Stimulated activated naive CD8-positive, alpha-beta T cell treated with anti-CD3 and anti-CD28 coated beads, Interleukin-15, Interleukin-2, amounts not matched to agents 100 U/mL and 50 U/mL, for 24 hours (primary cell): ENCODE data around the gene PHOSPHO1.

Source experiments
- ATAC-seq: fragments of 150-1000 bp; cut with Tn5 transposase; one replicate; pipeline ENCODE4 v1.10.0; 2021
- DNase-seq: peaks from one replicate; pipeline ENCODE4 v3.0.0; 2021

The PHOSPHO1 gene

GRCh38 chr17:49242813-49243212 lies 12.2 kb upstream of the PHOSPHO1 start:
- no peak for DNase-seq
- ATAC-seq: no peak

- ATAC-seq (no peak), DNase-seq (no peak)
Observed at GRCh38 chr17:49241692-49242397, 11.3 kb upstream of the PHOSPHO1 start.

- ATAC-seq (no peak), DNase-seq (no peak)
Observed at GRCh38 chr17:49241040-49241439, 10.5 kb upstream of the PHOSPHO1 start.

GRCh38 chr17:49240619-49241018 lies 10.0 kb upstream of the PHOSPHO1 start:
- DNase-seq: no peak
- ATAC-seq: no peak

- DNase-seq (no peak), ATAC-seq (no peak)
Observed at GRCh38 chr17:49239963-49240362, 9.4 kb upstream of the PHOSPHO1 start.

- no peak for DNase-seq
- no peak for ATAC-seq
Observed at GRCh38 chr17:49235896-49236295, 5.3 kb upstream of the PHOSPHO1 start.

- no peak for ATAC-seq
- DNase-seq: no peak
Observed at GRCh38 chr17:49234509-49235080, 4.0 kb upstream of the PHOSPHO1 start.

GRCh38 chr17:49231563-49231894 lies 942 bp upstream of the PHOSPHO1 start:
- DNase-seq (no peak), ATAC-seq (no peak)

- ATAC-seq: no peak
Observed at GRCh38 chr17:49229805-49230600, 584 bp downstream of the PHOSPHO1 start.

GRCh38 chr17:49229076-49229804 lies 1.3 kb downstream of the PHOSPHO1 start:
- DNase-seq: no peak
- ATAC-seq: no peak

More at GRCh38 chr17:49229805-49230600, 584 bp downstream of the PHOSPHO1 start:
- DNase-seq: no peak

- DNase-seq (peak; percentile 86), ATAC-seq (peak; percentile 41)
Observed at GRCh38 chr17:49227436-49228261, 2.9 kb downstream of the PHOSPHO1 start.

GRCh38 chr17:49226771-49227435 lies 3.7 kb downstream of the PHOSPHO1 start:
- DNase-seq (no peak), ATAC-seq (no peak)

- ATAC-seq: no peak
- no peak for DNase-seq
Observed at GRCh38 chr17:49225554-49226236, 4.9 kb downstream of the PHOSPHO1 start.

GRCh38 chr17:49224997-49225337 lies 5.6 kb downstream of the PHOSPHO1 start:
- DNase-seq (no peak), ATAC-seq (no peak)

GRCh38 chr17:49224198-49224996 lies 6.2 kb downstream of the PHOSPHO1 start:
- ATAC-seq: peak; percentile 15
- peak; percentile 53 for DNase-seq

GRCh38 chr17:49223517-49224197 lies 6.9 kb downstream of the PHOSPHO1 start:
- peak; percentile 24 for ATAC-seq
- peak; percentile 86 for DNase-seq

- ATAC-seq (no peak), DNase-seq (no peak)
Observed at GRCh38 chr17:49223168-49223516, 7.4 kb downstream of the PHOSPHO1 start.

- DNase-seq: no peak
- ATAC-seq: no peak
Observed at GRCh38 chr17:49219987-49220386, 10.6 kb downstream of the PHOSPHO1 start.
